LHCN-M2 (cell line): Measurements from ENCODE around the gene EXOSC2. TPM values are rescaled to one million over a fixed set of nuclear protein-coding genes. Genes with fewer than 3 reads are reported as not detected.
"Not testable (repeated sequence)": the region's sequence is repeated elsewhere in the genome, so short reads cannot be mapped to it uniquely, and the experiment has no call there.

Experiments
- DNase-seq: peaks from one replicate; pipeline ENCODE4 v3.0.0-alpha.2; 2012; ENCODE audit warnings: low read depth
- total RNA-seq: library from RNA; depleted of rRNA; stranded (reverse); fragments of >200 nt; gene quantifications from 2 replicates; pipeline ENCODE4 v1.2.3, GENCODE V29; 2014

The EXOSC2 gene
- total RNA-seq, 1 experiment from 2014 or later: 44.0 TPM

DNA sequence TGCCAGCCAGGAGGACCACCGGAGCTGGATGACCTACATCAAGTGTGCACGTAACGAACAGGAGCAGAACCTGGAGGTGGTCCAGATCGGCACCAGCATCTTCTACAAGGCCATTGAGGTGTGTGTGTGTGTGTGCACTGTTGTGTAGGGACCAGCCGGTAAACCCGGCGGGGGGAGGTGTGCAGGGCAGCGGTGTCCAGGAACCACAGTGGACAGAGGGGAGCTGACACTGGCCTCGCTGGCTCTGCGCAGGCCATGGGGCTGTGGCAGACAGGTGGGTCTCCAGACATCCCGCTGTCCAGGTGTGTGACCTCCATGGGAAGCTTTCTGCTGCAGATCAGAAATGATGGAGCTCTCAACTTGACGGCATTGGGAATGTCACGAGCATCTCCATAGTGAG is 25.4 kb upstream of the EXOSC2 start:
- DNase-seq: no peak

DNA sequence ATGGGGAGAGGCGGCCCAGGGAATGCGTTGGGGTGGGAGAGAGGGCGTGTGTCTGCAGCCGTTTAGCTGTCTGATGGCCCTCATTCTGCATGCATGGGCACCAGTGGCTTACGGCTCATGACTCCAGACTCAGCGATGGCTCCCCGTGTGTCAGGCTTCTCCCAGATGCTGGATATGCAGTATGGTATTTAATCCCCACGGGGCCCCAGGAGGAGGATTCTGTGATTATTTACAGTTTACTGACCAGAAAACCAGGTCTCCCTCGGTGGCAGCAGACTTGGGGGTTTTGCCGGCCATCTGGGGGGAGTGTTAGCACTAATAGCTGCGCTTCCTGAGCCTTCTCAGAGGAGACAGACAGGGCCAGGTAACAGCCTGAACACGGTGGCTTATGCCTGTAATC is 24.9 kb upstream of the EXOSC2 start:
- DNase-seq: no peak

DNA sequence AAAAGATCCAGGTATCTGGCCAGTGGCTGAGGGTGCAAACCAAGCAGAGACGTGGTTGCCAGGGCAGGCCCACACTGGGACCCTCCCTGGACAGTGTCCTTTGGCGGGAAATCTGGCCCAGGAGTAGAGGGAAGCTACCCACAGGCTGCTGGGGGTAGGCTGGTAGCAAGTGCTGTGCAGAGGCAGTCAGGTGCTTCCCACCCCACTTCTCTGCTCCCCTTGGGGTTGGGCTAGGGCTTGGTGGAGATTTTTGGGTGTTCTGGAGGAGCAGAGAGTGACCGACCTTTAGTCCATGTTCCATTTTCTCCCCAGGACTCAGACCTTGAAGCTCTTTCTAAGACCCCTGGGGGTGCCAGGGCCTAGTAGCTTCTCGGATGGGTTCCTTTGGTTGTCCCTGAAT is 23.6 kb upstream of the EXOSC2 start:
- DNase-seq: no peak

DNA sequence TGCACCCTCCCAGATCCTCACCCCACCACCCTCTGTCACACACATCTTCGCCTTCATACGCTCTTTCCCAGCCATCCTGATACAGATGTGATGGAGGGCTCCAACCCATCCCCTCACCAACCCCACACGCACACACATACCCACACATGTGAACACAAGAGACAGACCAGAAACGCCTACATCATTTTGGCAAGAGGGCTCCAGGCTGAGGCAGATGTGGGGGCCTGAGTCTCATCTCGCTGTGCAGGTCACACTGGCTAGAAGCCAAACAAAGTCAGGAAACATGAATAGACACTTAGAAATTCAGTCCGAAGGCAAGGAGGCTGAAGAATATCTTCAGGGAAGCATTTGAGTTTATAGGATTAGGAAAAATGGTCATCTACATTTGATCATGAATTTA is 22.9 kb upstream of the EXOSC2 start:
- no peak for DNase-seq

DNA sequence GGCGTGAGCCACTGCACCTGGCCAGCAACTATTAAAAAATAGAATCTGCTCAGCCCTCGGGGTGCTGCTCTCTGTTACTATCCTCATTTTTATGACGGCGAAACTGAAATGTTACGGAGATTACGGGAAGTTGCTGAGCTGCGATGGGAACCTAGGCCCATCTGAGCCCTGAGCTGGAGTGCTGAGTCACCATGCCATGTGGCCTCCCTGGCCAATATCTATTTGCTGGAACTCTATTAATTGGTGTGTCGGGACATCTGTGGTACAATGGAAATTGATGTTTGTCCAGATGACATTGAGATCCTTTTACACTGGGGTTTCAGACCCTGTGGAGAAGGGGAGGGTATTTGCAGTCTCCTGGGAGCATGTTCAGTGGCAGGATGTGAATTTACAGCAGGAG is 21.1 kb upstream of the EXOSC2 start:
- DNase-seq: no peak

DNA sequence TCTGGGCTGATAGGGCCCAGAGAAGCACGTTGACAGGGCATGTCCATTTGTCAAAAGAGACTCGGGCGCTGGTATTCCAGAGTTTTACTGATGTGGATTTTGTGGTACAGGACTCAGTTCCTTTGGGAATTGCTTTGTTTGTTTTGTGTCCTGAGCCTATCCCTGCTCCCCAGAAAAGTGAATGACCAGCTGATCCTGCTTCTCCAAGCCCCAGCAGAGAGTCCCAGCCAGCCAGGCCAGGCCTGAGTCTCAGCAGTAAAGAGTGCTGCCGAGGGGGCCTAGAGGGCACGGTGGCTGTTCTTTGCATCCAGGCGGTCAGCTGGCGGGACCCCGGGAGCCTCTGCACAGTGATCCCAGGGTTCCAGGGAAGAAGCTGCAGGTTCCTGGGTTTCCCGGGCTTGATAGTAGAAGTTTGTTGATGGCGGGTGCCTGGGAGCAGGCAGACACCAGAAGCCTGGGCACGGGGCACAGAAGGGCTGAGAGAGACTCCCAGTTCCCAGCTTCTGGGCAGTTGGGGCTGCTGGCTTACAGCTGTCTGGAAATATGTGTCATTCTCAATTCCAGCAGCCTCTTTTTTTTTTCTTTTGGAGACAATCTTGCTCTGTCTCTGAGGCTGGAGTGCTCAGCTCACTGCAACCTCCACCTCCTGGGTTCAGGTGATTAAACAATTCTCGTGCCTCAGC is 20.5 kb upstream of the EXOSC2 start:
- peak; percentile 54 for DNase-seq

DNA sequence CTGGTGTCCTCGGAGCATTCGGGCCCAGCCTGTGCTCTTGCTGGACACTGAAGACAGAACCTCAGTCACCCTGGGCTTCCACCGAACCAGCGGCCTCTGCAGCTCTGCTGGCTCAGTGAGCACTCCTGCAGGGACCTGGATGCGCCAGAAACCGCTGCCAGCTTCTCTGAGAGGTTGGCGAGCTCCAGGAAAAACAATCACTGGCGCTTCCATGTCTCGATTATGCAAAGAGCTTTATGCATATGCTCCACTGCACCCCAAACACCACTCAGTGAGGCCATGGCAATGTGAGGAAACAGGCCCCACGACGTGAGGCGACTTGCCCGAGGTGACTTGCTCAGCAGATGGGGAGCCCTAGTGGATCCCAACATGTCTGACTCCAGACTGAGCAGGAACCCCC is 18.2 kb upstream of the EXOSC2 start:
- no peak for DNase-seq

DNA sequence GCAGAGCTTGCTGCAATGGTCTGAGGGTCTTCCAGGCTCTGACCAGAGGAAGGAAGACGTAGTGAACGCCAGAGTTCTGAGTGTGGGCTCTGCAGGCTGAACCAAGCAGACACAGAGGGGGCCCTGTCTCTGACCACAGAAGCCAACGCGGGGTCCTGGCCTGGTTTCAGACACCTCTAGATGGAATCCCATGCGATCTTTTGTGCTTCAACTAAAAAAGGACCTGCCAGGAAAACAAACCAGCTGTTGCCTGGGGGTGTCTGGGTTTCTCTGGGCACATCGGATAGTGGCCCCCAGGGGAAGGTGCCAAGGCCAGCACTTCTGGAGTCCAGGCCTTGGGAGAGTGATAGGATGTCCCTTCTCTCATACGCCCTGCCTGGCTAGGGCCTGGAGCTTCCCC is 16.3 kb upstream of the EXOSC2 start:
- DNase-seq: no peak

DNA sequence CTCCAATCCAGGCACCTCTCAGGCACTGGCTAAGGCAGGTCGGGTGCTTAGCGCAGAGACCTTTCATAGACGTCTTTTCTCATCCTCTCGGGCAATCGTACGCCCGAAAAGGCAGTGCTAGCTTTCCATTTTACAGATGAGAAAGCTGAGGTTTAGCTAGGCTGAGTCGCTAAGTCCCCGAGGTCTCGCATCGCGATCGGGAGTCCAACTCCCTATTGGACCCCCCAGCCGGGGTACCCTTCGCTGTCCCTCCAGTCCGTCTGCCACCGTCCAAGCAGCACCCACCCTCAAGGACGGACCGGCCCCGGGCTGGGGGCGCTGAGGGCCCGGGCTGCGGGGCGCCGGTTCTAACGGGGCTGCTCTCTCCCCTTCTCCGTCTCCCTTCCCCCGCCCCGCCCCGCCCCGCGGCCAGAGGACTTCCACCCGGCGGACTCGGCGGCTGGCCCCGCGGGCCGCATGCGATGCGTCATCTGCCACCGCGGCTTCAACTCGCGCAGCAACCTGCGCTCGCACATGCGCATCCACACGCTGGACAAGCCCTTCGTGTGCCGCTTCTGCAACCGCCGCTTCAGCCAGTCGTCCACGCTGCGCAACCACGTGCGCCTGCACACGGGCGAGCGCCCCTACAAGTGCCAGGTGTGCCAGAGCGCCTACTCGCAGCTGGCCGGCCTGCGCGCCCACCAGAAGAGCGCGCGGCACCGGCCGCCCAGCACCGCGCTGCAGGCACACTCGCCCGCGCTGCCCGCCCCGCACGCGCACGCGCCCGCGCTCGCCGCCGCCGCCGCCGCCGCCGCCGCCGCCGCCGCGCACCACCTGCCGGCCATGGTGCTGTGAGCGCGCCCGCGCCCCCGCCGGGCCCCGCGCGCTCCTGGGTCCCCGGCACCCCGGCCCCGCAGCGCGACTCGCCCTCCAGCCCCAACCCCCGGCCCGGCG is 12.5 kb upstream of the EXOSC2 start:
- DNase-seq: peak; percentile 77

DNA sequence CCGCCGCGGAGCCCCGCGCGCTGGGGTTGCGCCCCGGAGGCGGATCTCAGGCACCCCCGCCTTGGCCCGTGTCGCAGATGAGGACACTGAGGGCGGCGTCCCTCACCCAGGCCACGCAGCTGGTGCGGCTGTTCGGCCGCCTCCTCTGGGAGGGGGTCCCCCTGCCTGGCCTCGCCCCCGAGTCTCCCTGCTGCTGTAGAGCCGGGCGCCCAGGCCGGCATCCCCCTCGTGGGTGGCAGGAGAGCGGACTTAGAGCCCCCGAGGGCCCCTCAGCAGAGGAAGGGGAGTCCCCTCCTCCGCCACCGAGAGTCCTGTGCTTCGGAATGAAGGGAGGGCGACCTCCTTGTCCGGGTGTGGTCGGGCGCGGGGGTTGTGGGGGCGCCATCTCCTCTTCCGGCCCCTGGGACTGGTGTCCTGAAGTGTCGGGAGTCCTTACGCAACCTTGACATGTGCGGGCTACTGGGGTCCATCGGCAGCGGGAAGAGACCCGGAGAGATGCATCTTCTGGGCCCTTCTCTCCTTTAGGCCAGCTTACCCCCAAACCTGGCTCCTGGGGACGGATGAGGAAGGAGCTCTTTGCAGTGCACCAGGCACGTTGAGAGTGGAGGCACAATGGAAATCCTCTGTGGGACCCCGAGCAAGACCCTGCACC is 11.7 kb upstream of the EXOSC2 start:
- DNase-seq: no peak

DNA sequence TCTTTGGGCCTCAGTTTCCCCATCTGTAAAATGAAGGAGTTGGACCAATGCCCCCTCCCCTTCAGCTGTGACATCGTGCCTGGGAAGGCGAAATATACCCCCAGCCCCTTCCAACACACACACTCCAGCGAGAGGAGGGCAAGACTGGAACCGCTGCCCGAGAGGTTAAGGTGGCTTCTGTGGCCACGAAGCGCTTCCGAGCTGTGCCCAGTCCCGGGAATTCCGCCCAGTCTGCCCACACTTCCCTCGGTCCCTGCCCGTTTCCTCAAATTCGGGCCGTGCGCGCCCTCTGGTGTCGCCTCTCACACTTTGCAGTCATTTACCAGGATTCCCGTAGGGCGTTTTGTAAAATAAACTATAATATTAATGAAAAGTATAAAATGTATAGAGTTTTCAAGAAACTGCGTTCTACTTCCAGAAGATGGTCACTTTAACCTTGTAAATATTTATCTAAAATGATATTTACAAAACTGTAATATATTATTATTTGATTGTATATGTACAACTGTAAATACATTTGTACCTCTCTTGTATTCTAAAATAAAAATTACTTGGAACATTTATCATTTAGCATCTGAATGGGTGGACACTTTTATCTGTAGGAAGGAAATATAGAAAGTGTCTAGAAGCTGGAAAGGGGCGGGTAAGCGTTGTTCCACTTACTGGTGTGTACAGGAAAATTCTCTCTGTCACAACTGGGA is 11.0 kb upstream of the EXOSC2 start:
- peak; percentile 72 for DNase-seq

DNA sequence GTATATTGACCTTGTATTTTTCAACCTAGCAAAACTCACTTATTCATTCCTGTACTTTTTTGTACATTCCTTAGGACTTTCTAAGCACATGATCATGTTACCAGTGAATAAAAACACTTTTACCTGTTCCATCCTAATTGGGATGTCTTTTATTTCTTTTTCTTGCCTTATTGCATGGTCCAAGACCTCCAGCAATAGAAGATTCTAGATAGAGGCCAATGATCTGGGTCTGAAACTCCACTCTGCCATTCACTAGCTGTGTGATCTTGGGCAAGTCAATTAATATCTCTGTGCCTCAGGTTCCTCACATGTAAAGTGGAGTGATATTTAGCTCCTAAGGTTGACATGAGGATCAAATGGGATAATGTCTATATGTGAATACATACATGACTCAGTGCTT is 8.5 kb upstream of the EXOSC2 start:
- no peak for DNase-seq

DNA sequence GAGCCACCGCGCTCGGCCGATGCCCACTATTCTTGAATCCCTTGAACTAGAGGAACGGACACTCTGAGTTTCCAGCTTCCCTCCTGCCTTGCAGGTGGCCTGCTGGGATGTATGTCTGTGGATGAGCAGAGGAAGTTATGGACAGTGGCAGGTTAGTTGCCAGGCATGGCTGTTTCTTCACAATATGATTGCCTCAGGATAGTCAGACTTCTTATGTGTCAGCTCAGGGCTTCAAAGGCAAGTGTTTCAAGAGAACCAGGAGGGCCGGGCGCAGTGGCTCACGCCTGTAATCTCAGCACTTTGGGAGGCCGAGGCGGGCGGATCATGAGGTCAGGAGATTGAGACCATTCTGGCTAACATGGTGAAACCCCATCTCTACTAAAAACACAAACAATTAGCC is 7.6 kb upstream of the EXOSC2 start:
- DNase-seq: not testable (repeated sequence)

DNA sequence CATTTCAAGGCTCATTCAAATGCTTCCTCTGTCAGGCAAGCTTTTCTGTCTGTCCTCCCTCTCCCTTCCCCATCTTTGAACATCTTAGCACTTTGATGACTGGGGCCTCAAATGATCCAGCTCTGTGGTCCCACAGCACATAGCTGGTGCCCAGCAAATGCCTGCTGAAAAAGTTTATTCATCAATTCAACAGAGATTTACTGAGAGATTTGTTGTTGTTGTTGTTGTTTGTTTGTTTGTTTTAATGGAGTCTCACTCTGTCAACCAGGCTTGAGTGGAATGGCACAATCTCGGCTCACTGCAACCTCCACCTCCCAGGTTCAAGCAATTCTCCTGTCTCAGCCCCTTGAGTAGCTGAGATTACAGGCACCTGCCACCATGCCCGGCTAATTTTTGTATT is 6.0 kb upstream of the EXOSC2 start:
- DNase-seq: no peak

DNA sequence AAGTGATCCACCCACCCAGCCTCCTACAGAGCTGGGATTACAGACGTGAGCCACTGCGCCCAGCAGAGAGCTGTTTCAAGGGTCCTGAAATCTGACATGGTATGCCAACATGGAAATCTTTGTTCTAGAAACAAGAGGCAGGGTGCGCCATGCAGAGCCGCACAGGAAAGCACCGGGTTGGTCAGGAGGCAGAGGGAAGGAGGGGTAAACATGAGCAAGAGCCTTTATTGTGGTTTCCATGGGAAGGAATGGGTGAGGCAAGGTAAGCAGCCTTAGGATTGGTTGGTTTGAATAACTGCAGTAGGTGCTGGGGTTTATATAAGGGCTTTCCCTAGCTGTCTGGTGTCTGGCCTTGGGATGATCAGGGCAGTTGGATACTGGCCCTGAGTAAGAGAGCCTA is 5.5 kb upstream of the EXOSC2 start:
- no peak for DNase-seq

DNA sequence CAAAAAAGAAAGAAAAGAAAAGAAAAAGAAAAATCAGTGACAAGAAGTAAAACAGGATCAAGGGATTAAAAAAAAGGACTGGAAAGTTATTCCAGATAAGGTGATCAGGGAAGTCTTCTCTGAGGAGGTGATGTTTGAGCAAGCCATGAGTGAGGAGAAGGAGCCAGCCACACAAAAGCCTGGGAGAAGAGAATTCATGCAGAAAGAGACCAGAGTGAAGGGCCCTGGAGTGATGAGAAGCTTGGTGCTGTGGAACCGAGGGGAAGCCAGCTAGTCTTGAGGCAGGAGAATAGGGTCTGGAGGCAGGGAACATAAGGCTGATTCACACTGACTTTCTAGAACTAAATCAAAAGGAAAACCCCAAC is 4.0 kb upstream of the EXOSC2 start:
- DNase-seq: no peak

DNA sequence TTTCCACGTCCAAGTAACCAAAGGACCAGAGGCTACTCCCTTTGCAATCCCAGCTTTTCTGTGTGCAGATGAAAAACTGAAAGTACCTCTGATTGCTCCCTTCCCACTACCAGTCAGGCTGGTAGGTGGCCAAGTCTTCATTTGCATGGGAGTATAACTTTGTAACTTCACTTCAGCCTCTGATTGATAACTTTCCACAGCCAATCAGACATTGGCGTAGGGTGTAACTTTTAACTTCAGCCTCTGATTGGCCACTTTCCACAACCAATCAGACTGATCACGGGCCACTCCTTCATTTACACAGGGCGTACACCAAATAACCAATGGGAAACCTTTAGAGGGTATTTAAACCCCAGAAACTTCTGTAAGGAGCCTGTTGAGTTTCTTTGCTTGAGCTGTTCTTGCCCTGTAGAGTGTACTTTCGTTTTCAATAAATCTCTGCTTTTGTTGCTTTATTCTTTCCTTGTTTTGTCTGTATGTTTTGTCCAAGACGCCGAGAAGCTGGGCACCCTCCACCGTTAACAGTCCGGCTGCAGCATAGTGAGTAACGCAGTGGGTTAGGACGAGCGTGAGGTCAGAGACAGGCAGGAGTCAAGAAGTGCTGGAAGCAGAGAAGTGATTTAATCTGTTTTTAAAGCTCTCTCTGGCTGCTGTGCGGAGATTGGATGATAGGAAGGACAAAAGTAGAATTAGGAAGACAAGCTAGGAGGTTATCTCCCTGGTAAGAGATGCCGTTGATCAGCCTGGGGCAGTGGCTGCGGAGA is 3.5 kb upstream of the EXOSC2 start:
- DNase-seq: peak; percentile 97

DNA sequence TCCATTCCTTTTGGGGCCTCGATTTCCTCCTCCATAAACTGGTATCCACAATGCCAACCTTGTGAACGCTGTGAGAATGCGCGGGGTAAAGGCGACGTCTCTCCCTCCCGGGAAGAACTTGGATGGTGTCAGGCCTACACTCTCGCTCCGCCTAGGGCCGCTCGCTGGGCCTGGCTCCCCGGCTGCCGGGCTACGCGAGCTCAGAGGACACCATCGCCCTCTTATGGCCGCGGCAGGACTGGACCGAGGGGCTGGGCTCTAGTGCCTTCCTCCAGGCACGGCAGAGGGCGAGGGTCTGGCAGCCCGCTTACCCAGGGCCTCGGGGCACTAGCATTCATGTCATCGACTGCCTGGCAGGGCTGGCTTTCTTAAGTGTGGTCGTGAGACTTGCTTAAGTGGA is 1.3 kb upstream of the EXOSC2 start:
- no peak for DNase-seq

DNA sequence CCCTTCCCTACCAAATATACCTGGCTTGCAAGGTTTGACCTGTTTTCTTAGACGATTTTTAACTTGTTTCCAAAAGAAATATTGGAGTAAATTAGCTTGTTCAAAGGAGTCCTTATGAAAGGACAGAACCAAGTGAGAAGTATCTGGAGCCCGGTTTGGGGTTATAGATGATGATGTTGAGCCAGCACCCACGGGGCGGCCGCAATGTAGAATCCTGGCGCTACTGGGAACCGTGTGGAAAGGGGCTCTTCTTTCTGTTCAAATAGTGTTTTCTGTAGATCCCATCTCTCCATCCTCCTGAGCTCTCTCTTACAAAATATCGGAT is 517 bp upstream of the EXOSC2 start:
- no peak for DNase-seq

DNA sequence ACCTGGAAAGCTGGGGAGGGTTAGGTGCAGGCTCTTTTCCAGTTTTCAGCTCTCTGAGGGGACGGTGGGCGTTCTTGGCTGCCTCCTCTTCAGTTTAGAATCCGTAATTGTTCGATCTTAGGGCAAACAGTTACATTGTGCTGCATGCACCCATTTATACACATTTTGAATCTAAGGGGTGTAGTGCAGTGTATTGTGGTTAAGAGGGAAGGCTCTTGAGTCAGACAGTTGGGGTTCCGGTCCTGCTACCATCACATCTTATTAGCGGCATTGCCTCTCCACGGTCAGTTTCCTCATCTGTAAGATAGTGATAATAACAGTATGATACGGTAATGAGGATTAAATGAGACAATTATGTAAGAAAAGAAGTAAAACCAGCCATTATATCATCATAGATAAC is 625 bp downstream of the EXOSC2 start:
- DNase-seq: no peak

DNA sequence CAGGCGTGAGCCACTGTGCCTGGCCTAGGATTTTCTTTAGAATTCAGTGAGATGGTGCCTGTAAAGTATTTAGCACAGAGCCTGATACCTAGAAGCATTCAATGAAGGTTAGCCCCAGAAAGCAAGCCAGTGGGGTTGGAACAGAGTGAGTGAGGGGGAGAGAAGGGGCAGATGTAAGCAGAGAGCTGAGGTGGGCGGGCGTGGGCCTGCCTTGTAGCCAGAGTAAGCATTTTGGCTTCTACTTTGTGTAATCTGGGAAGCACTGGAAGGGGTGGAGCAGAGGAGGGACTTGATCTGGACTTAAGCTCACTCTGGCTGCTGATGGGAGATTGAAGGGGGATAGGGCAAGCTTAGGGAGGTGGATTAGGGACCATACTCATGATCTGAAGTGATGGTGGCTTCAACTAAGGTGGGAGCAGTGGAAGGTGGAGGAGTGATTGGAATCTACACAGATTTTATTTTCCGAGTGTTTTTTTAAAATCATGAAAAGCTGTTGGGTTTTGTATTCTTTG is 2.6 kb downstream of the EXOSC2 start:
- DNase-seq: no peak
